Panc1 (cell line): ENCODE data around the gene CLDN15.

Experiments
- CTCF ChIP-seq: fragments of 450-650 bp; IDR thresholded peaks from 2 replicates; pipeline ENCODE4 v1.5.1; 2017; ENCODE audit warnings: mild to moderate bottlenecking
- REST ChIP-seq, 2 experiments: IDR thresholded peaks; 2 replicates each; pipeline ENCODE4 v1.6.1; 2011 to 2012; ENCODE audit warnings: low read depth in 2 of 2, control low read depth in 1 of 2, low read length in 1 of 2, mild to moderate bottlenecking in 1 of 2, moderate library complexity in 1 of 2; ENCODE audit not compliant: insufficient read depth in 1 of 2

GRCh38 chr7:101200504-101200861 is 37.1 kb downstream of the CLDN15 start:
- TF ChIP-seq CTCF (no peak), REST (IDR thresholded peaks at IDR 0.05; ENCODE audit: insufficient read depth in 1 of 2, low read depth in 2 of 2, low read length in 1 of 2) (no peak)
